ENCODE results near the gene USHBP1. TPM values are rescaled to one million over a fixed set of nuclear protein-coding genes. Genes with fewer than 3 reads are reported as not detected.

Gene USHBP1
- total RNA-seq, 1 donor from 2014 or later, result 12.3 TPM

- H3K4me3 ChIP-seq, result peak within 1 kb of the TSS; percentile 87 to 89
- peak; percentile 100 for DNase-seq (ENCODE audit: low spot score in 2 of 2)
- TF ChIP-seq CTCF (IDR thresholded peaks at IDR 0.05), result no peak
- peaks cover 5 to 9% of the 10 kb centered on the region in 2 donors for H3K36me3 ChIP-seq
- intact Hi-C loops (cut with DNase I), result loop anchor here (1.0 kb wide), 1 partner anchor 74 kb away; no protein-coding TSS in a partner anchor
- no peaks in the 10 kb centered on the region for H3K27me3 ChIP-seq
- peaks cover 11 to 29% of the 10 kb centered on the region in 2 donors for H3K4me1 ChIP-seq
- no peaks in the 10 kb centered on the region for H3K9me3 ChIP-seq
- peak within 1 kb of the TSS; percentile 65 to 73 for H3K27ac ChIP-seq
Observed at GRCh38 chr19:17309198-17309964, 44.8 kb upstream of the USHBP1 start, which contains the start of gene DDA1. TSS of gene DDA1 (plus strand) at chr19:17309563. CDS start at chr19:17309655, 92 bp downstream.

DNA sequence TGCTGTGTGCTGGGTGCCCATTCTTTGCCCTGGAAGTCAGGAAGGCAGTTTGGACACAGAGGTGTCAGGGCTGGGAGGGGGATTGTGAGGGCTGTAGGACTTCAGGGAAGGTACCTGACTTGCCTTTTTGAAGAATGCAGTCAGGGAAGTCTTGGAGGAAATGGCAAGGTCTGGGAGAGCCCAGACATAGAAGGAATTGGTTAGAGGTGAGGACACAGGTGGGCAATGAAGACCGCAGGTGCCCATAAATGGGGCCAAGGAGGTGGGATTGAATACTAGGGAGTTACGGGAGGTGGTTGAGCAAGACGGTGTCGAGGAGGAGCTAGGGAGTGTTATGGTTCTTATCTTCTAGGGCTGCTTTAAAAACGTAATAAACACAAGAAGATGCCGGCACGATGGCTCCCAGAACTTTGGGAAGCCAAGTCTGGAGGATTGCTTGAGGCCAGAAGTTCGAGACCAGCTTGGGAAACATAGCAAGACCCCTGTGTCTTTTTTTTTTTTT, 43.4 kb upstream of the USHBP1 start:
- Histone ChIP-seq H3K36me3 (no peaks in the 10 kb centered on the region), H3K27ac (no peak overlapping the region), H3K27me3 (no peaks in the 10 kb centered on the region), H3K4me1 (peaks cover 14 to 35% of the 10 kb centered on the region in 2 donors), H3K9me3 (no peaks in the 10 kb centered on the region), H3K4me3 (no peak overlapping the region)
- TF ChIP-seq CTCF (IDR thresholded peaks at IDR 0.05), result no peak
- no peak for DNase-seq (ENCODE audit: low spot score in 2 of 2)
- intact Hi-C loops (cut with DNase I), result no loop called here

DNA sequence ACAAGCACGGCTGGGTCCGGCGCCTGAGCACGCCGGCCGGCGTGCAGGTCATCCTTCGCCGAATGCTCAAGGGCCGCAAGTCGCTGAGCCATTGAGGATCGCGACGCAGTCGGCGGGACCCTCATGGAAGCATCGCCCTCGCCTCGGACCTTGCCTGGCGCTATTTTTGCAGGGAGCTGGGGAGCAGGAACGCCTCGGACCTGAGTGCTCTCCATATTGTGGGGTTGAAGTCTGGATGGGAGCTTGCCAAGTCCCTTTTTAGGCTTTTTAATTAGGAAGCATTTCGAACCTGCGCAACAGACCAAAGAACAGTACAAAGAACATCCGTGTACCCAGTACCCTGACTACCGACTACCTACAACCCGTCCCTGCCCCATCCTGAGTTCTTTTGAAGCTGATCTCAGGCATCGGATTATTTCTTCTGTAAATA, 41.8 kb upstream of the USHBP1 start:
- Histone ChIP-seq H3K27ac (peak overlapping the region; percentile 81 to 90), H3K27me3 (no peaks in the 10 kb centered on the region), H3K9me3 (no peaks in the 10 kb centered on the region), H3K4me1 (peaks cover 7 to 34% of the 10 kb centered on the region in 2 donors), H3K4me3 (peak overlapping the region; percentile 66 to 72), H3K36me3 (no peaks in the 10 kb centered on the region)
- intact Hi-C loops (cut with DNase I), result no loop called here
- TF ChIP-seq CTCF (IDR thresholded peaks at IDR 0.05), result no peak
- no peak for DNase-seq (ENCODE audit: low spot score in 2 of 2)

DNA sequence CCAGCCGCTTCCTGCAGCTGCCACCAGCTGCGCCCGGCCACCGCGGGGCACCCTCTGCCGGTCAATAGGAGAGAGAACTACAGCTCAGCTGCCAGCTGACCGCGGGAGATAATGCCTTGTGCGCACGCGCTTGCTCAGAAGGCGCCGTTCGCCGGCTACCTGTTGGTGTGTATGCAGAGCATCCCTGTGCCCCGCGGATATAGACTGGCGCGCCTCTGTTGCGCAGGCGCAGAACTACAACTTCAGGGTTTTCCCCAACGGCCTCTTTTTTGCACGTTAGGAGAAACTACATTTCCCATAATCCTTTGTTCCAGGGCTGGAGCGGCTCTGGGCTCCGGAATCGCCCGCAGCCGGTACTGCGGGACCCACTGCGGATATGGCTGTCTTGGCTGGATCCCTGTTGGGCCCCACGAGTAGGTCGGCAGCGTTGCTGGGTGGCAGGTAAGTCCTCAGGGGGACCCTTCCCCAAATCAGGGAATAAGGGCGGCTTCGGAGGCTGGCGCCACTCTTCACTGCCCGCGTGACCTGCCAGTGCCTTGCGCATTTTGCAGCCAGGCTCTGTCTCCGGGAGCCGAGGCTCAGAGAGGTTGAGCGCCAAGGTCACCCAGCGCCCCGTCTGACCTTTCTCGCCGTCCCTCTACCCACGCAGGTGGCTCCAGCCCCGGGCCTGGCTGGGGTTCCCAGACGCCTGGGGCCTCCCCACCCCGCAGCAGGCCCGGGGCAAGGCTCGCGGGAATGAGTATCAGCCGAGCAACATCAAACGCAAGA, 41.2 kb upstream of the USHBP1 start, which contains the start of gene MRPL34:
Gene MRPL34, plus strand, starts transcription at position 356 of the 768 bp plus-strand sequence. Its CDS starts 21 bp downstream, at position 377.
- peak within 1 kb of the TSS; percentile 66 to 72 for H3K4me3 ChIP-seq
- peak; percentile 79 to 91 (median 81) for TF ChIP-seq CTCF (IDR thresholded peaks at IDR 0.05)
- H3K4me1 ChIP-seq, result peaks cover 2 to 30% of the 10 kb centered on the region in 2 donors
- no peaks in the 10 kb centered on the region for H3K36me3 ChIP-seq
- intact Hi-C loops (cut with DNase I), result loop anchor here (1.0 to 2.0 kb wide), 3 partner anchors 13 to 39 kb away; partner anchors contain the start of genes ANO8 and BABAM1
- H3K27me3 ChIP-seq, result no peaks in the 10 kb centered on the region
- H3K27ac ChIP-seq, result peak within 1 kb of the TSS; percentile 81 to 90
- H3K9me3 ChIP-seq, result no peaks in the 10 kb centered on the region
- DNase-seq (ENCODE audit: low spot score in 2 of 2), result peak; percentile 89 to 97

DNA sequence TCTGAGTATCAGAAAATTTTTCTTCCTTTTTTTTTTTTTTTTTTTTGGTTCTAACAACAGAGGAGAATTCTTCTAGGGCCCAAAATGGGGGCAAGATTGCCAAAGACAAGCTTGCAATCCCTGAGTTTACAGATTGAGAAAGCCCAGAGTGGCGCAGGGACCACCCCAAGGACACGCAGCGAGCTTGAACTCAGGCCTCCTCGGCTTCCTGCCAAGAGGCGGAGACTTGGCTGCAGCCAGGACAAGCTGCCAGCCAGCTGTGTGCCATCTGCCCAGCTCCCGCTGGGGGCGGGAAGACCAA, 40.6 kb upstream of the USHBP1 start:
- peak overlapping the region; percentile 81 to 90 for H3K27ac ChIP-seq
- no peaks in the 10 kb centered on the region for H3K27me3 ChIP-seq
- H3K4me3 ChIP-seq, result peak overlapping the region; percentile 66 to 72
- no peak for TF ChIP-seq CTCF (IDR thresholded peaks at IDR 0.05)
- peaks cover 2 to 25% of the 10 kb centered on the region in 2 donors for H3K4me1 ChIP-seq
- no peaks in the 10 kb centered on the region for H3K9me3 ChIP-seq
- intact Hi-C loops (cut with DNase I), result loop anchor here (1.0 to 2.0 kb wide), 3 partner anchors 13 to 38 kb away; partner anchors contain the start of genes ANO8 and BABAM1
- H3K36me3 ChIP-seq, result no peaks in the 10 kb centered on the region
- no peak for DNase-seq (ENCODE audit: low spot score in 2 of 2)
